Esophagus muscularis mucosa (tissue), 3 donors: ENCODE measurements around the gene RENBP.

ENCODE experiments used
- POLR2A ChIP-seq: fragments of 450-650 bp; IDR thresholded peaks from one replicate; pipeline ENCODE4 v1.6.1; 2017; ENCODE audit warnings: antibody characterized with exemption, moderate library complexity, mild to moderate bottlenecking, low read depth
- POLR2AphosphoS5 ChIP-seq, 2 donors: sonication (generic); formaldehyde crosslinking; IDR thresholded peaks; one replicate each; pipeline ENCODE4 v1.6.1; 2017; ENCODE audit warnings: antibody characterized with exemption in 2 of 2
- TF ChIP-seq, protein P1 (sequence below), 3 experiments: fragments of 200-600 bp in 2 of 3; fragments of 450-650 bp in 1 of 3; sonication (generic) in 2 of 3; IDR thresholded peaks; one replicate each; pipeline ENCODE4 v1.5.1; 2017 to 2019; ENCODE audit warnings: antibody characterized with exemption in 3 of 3, mild to moderate bottlenecking in 2 of 3, moderate library complexity in 1 of 3

DNA sequence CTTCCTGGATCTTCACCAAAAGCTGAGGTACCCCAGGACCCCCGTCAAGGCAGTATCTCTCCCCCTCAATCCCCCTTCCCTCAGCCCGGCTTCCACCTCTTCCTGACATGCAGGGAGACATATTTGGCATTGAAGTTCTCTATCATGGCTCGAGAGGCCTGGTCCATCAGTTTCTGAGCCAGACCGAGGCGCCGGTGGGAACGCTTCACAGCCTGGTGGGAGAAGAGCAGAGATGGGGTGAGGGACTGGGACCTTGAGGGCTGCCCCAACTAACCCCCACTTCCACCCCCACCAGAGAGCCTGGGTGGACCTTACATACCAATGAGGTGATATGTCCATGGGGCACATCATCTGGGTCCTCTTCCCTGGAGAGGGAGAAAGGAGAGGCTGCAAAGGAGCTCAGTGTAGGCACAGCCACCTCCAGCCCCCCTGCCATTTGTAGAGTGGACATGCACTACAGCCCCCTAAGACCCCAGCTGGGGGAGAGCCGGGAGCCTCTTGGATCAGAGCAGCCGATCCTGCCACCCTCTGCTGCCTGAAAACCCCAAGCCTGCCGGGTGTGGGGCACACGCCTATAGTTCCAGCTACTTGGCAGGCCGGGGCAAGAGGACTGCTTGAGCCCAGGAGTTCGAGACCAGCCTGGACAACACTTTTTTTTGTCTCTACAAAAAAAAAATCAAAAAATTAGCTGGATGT lies 12.1 kb downstream of the RENBP start:
- TF ChIP-seq POLR2A (no peak), POLR2AphosphoS5 (IDR thresholded peaks at IDR 0.05) (no peak)
- TF ChIP-seq, protein P1, sequence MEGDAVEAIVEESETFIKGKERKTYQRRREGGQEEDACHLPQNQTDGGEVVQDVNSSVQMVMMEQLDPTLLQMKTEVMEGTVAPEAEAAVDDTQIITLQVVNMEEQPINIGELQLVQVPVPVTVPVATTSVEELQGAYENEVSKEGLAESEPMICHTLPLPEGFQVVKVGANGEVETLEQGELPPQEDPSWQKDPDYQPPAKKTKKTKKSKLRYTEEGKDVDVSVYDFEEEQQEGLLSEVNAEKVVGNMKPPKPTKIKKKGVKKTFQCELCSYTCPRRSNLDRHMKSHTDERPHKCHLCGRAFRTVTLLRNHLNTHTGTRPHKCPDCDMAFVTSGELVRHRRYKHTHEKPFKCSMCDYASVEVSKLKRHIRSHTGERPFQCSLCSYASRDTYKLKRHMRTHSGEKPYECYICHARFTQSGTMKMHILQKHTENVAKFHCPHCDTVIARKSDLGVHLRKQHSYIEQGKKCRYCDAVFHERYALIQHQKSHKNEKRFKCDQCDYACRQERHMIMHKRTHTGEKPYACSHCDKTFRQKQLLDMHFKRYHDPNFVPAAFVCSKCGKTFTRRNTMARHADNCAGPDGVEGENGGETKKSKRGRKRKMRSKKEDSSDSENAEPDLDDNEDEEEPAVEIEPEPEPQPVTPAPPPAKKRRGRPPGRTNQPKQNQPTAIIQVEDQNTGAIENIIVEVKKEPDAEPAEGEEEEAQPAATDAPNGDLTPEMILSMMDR (IDR thresholded peaks at IDR 0.05) = no peak
